GM12872 (cell line): Measurements from ENCODE around the gene MYOCD.

Experiments used
- TF ChIP-seq, protein P1 (sequence below): IDR thresholded peaks from 3 replicates; pipeline ENCODE4 v1.5.1; 2011; ENCODE audit warnings: low read depth, mild to moderate bottlenecking, low read length, moderate library complexity; ENCODE audit not compliant: insufficient read depth

Gene MYOCD

DNA sequence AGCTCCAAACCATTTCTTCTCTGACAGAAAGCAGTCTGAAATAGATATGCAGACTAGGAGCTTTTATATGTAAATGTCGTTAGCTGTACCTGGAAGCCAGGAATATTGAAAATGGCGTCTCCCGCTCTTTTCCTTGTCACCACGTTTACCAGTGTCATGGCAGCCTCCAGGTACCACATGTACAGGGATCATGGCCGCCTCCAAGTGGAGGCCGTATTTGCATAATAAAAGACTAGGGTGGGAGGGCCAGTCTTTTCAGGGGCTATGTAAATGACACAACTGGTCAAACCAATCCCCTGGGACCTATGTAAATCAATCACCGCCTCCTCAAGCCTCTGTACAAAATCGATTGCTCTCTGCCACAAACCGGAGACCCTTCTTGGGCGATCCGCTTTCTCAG lies 54.3 kb downstream of the MYOCD start:
- TF ChIP-seq, protein P1, sequence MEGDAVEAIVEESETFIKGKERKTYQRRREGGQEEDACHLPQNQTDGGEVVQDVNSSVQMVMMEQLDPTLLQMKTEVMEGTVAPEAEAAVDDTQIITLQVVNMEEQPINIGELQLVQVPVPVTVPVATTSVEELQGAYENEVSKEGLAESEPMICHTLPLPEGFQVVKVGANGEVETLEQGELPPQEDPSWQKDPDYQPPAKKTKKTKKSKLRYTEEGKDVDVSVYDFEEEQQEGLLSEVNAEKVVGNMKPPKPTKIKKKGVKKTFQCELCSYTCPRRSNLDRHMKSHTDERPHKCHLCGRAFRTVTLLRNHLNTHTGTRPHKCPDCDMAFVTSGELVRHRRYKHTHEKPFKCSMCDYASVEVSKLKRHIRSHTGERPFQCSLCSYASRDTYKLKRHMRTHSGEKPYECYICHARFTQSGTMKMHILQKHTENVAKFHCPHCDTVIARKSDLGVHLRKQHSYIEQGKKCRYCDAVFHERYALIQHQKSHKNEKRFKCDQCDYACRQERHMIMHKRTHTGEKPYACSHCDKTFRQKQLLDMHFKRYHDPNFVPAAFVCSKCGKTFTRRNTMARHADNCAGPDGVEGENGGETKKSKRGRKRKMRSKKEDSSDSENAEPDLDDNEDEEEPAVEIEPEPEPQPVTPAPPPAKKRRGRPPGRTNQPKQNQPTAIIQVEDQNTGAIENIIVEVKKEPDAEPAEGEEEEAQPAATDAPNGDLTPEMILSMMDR: no peak

DNA sequence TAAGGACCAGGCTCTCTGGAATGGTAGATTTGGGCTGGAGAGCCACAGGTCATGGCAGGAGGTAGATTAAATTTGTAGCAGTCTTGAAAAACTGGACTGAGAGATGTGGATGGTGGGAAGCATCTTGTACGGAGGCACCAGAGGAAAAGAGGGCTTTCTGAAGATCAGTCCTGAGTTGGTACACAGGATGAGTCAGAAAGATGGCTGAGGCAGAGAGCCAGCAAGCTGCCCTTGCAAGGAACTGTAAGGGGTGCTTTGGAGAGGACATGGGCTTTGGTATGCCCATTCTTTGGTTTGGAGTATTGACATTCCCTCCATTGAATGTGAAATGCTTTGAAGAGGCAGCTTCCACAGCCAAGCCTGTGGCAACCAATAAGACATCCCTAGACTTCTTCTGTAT lies 55.9 kb downstream of the MYOCD start:
- TF ChIP-seq, protein P1: no peak

DNA sequence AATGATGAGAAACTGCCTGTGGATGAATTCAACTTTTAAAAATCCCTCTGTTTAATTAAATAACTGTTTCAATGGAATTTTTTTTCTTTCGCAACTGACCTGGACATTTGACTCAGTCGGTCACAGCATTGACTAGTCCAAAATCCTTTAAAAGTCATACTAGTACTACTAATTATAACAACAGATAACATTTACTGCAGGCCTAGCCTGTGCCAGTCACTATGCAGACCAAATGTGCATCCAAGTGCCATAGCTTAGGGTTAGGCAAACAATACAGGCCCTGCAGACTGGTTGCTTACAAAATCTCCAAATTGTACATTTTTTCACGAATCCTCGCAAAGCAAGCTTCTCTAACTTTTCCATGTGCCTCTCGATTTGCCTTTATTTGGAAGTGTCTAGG lies 56.6 kb downstream of the MYOCD start:
- TF ChIP-seq, protein P1: no peak

DNA sequence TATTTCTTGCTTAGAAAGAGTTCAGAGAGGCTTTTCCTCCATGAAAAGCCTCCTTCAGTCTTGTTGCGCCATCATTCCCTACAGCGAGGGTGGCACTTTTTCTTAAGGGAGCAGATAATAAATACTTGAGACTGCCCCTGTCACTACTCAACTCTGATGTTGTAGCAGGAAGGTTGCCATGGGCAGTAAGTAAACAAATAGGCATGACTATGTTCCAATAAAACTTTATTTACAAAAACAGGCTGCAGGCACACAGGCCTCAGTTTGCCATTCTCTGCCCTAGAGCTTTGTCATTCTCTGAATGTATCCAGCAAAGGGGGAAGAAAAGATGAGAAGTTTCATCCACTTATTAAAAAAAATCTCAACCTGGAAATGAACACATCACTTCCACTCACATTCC lies 60.4 kb downstream of the MYOCD start:
- TF ChIP-seq, protein P1: no peak

DNA sequence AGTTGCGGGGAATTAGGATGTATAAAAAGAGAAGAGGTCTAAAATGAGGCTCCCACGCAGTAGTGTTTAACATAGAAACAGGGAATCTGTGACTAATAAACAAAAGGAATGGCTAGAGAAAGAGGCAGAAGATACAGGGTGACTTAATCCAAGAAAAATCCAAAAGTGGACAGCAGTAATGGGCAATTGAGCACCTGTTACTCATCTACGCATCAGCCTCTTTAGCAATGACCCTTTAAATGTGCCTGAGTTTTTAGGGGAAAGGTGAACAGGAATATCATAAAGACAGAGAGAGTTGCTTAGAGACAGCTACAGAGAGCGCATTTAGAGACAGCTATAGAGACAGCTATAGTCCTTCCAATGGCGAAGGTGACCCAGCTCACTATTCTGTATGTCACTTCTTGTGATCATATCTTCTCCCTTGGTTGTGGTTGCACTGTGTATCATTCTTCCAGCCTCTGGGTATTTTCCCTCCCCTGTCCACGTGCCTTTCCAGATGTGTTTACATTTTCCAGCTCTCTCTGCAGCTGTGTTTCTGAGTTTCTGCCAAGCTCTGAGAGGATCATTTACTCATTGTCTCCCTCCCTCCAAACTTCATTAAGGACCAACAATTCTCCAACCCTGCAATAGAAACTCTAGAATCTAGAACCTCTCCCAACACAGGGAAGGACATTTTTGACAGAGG lies 61.5 kb downstream of the MYOCD start:
- TF ChIP-seq, protein P1: no peak

DNA sequence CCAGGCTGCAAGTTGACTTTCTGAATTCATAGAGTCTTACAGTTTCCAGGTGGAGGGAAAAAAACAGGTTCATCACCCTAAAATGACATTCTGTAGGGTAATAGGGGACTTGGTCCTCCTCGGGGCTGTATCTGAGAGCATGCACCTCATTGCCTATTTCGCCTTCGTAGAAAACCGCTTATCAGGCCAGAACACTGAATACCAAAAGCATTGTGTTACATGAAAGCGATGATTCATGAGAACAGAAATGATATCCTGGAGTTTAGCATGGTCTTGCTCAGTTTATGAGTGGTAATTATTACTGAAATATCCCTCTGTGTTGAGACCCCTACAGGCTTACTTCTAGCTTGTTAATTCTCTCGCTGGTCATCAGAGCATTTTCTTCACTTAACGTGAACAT lies 62.2 kb downstream of the MYOCD start:
- TF ChIP-seq, protein P1: no peak

DNA sequence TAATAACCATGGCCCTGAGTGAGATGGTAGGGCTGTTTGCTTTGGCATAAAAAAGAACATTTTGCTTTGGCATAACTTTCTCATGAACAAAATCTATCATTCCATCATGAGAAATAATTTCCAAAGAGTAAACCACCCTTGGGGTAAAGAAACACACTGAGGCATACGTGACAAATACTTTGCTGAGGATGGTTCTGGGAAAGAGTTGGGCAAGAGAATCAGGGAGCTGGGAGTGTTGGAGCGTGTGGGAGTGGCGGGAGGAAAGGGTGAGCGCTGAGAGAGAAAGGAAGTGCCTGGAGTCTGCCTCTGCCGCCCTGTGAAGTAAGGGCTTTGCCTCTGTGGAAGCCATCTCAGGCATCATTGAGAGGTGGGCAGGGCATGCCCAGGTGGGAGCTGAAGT lies 63.4 kb downstream of the MYOCD start:
- TF ChIP-seq, protein P1: no peak

DNA sequence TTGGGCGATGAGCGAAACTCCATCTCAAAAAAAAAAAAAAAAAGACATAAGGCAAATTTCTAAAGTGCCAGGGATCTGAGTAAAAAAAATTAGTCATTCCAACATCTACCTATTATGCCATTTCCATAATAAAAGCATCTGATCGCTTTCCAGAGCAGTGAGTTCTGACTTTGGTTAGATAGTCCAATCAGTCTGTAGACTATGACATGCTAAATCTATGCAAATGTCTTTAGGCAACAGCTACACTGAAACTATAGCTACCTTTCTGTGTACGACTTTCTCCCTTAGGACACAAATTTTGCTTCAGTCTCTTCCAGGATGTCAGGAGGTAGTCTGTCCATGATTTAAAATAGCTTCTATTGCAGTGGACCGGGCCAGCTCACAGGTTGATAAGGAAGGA lies 64.7 kb downstream of the MYOCD start:
- TF ChIP-seq, protein P1: no peak
